Stimulated activated CD4-positive, alpha-beta T cell treated with anti-CD3 and anti-CD28 coated beads, TNF-alpha, amount 100 ng/mL, for 48 hours (primary cell): ENCODE results near the gene CDK14.

Source experiments
- DNase-seq, 3 donors: peaks; one replicate each; pipeline ENCODE4 v3.0.0-alpha.2; 2020; ENCODE audit warnings: low read depth in 3 of 3

The CDK14 gene

GRCh38 chr7:90596671-90597562, 796 bp downstream of the CDK14 start:
- no peak for DNase-seq

GRCh38 chr7:90597563-90598253, 1.6 kb downstream of the CDK14 start:
- DNase-seq = no peak

- DNase-seq = no peak
Observed at GRCh38 chr7:90599038-90599437, 2.9 kb downstream of the CDK14 start.

DNA sequence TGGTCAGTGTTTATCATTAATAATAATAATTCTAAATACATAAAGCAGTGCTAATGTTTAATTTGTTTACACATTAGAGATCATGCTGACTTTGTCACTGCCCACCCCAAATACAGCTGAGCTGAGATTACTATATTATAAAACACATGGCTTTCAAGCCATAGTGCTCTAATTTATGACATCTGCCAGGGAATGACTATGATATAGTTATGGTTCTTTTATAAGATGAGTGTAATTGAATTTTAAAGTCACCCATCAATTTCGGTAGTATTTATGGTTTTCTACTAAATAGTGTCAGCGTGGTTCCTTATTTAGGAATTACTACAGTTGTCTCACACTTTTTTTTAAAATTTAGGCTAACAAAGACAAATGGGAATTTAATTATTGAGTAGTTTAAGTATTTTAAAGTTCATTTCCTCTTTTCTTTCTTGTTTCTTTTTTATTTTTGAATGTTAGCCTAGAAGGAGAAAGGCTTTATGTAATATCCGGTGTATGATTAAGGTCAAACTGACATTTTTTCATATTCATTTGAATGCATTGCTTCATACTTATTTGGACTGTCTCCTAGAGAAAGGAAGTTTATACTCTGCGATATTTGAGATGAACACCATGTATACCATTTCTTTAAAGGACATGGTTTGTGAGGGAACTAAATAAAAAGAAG, 3.9 kb downstream of the CDK14 start:
- no peak for DNase-seq

DNA sequence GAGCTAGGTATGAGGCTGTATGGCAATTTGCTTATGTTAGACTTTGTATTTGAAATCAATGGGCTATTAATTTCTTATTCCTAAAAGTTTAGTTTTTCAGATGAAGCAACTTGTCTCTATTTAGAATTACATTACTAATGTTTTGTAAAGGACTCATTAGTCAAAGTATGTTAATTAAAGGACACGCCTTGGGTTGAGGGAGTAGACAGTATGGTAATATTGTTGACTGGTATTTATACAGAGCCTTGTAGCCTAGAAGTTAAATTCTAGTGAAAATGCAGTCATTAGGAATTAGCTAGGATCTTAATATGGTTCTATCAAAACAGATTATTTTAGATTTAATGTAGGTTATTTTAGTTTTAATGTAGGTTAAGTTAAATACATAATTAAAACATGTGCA, 6.2 kb downstream of the CDK14 start:
- DNase-seq = no peak

DNA sequence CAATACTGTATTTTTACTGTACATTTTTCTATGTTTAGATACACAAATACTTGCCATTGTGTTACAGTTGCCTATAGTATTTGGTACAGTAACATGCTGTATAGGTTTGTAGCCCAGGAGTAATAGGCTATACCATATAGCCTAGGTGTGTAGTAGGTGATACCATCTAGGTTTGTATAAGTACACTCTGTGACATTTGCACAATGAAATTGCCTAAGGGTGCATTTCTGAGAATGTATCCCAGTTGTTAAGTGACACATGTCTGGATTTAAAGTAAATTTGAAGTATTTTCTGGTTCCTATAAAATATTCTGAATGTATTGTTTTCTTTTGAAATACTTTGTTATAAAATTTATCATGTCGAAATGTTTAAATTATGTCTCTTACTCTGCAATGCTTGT, 7.2 kb downstream of the CDK14 start:
- no peak for DNase-seq

- DNase-seq = no peak
Observed at GRCh38 chr7:90604383-90604782, 8.3 kb downstream of the CDK14 start.

GRCh38 chr7:90605055-90605454, 8.9 kb downstream of the CDK14 start:
- DNase-seq = no peak

DNA sequence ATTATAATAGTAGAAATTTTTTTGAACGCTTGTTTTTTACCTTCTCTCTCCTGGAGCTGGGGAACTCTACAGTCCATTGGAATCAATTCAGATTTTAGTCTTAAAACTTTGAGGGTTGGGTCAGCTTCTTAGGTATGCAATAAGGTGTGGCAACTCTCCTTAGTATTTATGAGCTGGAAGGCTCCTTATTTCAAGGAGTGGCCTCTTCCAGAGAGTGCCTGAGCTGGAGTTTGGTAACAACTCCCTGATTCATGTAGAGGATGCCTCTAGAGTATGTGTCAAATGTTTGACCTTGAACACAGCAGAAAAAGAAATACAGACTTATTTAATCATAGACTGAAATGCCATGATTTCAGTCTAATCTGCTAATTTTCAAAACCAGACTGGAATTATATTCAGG, 11.1 kb downstream of the CDK14 start:
- no peak for DNase-seq

GRCh38 chr7:90610105-90610504, 14.0 kb downstream of the CDK14 start:
- DNase-seq = no peak

- DNase-seq = no peak
Observed at GRCh38 chr7:90611115-90611514, 15.0 kb downstream of the CDK14 start.

DNA sequence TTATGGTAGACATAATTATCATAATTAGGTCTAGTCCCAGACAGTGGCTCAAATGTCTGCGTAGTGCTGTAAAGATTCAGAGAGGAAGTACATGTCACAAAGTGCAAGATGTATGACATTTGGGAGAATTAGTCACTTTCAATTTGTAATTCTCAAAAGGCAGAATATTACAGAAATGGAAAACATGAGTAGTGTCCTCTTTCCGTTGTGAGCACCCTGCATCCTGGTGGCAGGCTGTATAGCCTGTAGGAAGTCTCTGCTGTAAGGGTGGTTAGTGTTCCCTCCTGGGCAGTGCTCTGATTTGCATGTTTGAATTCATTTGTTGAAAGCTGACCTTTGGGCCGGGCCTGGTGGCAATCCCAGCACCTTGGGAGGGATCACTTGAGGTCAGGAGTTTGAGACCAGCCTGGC, 17.0 kb downstream of the CDK14 start:
- no peak for DNase-seq

DNA sequence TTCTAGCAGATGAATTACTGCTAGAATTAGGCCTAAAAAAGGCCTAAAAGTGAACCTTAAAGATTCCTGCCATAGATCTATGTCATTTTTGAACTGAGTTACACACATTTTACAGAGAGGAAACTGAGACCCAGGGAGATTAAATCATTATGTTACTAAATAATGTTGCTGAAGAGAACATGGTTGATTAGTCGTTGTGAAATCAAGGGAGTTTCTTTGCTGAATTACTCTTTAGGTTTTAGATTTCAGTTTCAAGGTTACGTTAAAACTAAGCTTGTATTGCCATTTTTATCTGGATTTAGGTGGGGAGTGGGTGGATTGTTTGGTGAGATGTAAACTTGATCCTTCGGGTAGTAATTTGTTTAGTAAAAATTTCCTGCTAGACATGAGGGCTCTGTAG, 21.3 kb downstream of the CDK14 start:
- no peak for DNase-seq

GRCh38 chr7:90618876-90619275, 22.8 kb downstream of the CDK14 start:
- no peak for DNase-seq

GRCh38 chr7:90621125-90621746, 25.1 kb downstream of the CDK14 start:
- DNase-seq = no peak

- no peak for DNase-seq
Observed at GRCh38 chr7:90621747-90622140, 25.6 kb downstream of the CDK14 start.

GRCh38 chr7:90622670-90623069, 26.5 kb downstream of the CDK14 start:
- DNase-seq = no peak

GRCh38 chr7:90624225-90624911, 28.2 kb downstream of the CDK14 start:
- no peak for DNase-seq

- no peak for DNase-seq
Observed at GRCh38 chr7:90625051-90625450, 28.9 kb downstream of the CDK14 start.

GRCh38 chr7:90625562-90625961, 29.4 kb downstream of the CDK14 start:
- no peak for DNase-seq

DNA sequence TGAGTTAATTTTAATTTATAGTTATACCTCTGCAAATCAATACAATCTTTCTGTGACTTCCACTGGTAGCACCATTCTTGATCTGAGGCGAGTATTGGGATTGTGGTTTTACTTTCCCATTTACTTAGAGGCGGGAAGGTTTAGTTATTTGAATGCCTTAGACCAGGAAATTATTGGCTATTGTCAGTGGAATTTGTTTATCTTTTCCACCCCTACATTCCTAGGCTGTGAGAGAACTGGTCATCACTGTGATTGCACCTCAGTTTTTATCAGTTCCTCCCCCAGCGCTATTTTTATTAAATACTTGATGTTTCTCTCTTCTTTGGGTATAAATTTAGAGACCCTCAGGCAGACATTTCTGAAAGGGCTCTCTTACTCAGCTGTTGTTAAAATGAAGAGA, 29.9 kb downstream of the CDK14 start:
- no peak for DNase-seq
